H1 (cell line): ENCODE data around the gene IRF8.

ENCODE experiments used
- EP300 ChIP-seq, 2 experiments: IDR thresholded peaks; 1 replicate in 1 of 2; 2 replicates in 1 of 2; pipeline ENCODE4 v1.6.1; 2011 to 2012; ENCODE audit warnings: low read depth in 2 of 2, low read length in 2 of 2, mild to moderate bottlenecking in 2 of 2, borderline replicate concordance in 1 of 2, inconsistent platforms in 1 of 2, moderate library complexity in 1 of 2
- MAFK ChIP-seq: IDR thresholded peaks from 2 replicates; pipeline ENCODE4 v1.6.1; 2012; ENCODE audit warnings: low read depth, mild to moderate bottlenecking, improper control_type of control experiment, low read length
- POLR2A ChIP-seq, 2 experiments: IDR thresholded peaks; 1 replicate in 1 of 2; 2 replicates in 1 of 2; pipeline ENCODE4 v1.6.1; 2011; ENCODE audit warnings: low read depth in 2 of 2, low read length in 2 of 2, mild to moderate bottlenecking in 2 of 2; ENCODE audit errors: control extremely low read depth in 1 of 2
- SAP30 ChIP-seq: fragments of 300-600 bp; sonication (generic); IDR thresholded peaks from 2 replicates; pipeline ENCODE4 v1.7.1; 2012; ENCODE audit warnings: low read length, moderate library complexity, mild to moderate bottlenecking, inconsistent platforms; ENCODE audit not compliant: insufficient read depth, insufficient replicate concordance
- SP1 ChIP-seq: IDR thresholded peaks from 2 replicates; pipeline ENCODE4 v1.6.1; 2011; ENCODE audit warnings: low read depth, low read length
- SP4 ChIP-seq: IDR thresholded peaks from 2 replicates; pipeline ENCODE4 v1.6.1; 2012; ENCODE audit warnings: low read length, inconsistent platforms
- TAF1 ChIP-seq: IDR thresholded peaks from 2 replicates; pipeline ENCODE4 v1.6.1; 2011; ENCODE audit warnings: mild to moderate bottlenecking, low read depth, low read length
- ZNF274 ChIP-seq: IDR thresholded peaks from 2 replicates; pipeline ENCODE4 v1.7.0; 2012; ENCODE audit warnings: low read length, borderline replicate concordance; ENCODE audit errors: extremely low read depth
- TF ChIP-seq, protein P1 (sequence below): IDR thresholded peaks from 2 replicates; pipeline ENCODE4 v1.6.1; 2011; ENCODE audit warnings: low read length, improper control_type of control experiment
- TF ChIP-seq, protein P2 (sequence below), 3 experiments: IDR thresholded peaks; 1 replicate in 2 of 3; 2 replicates in 1 of 3; pipeline versions ENCODE4 v1.5.1 to v1.6.1; 2011; ENCODE audit warnings: low read length in 3 of 3, mild to moderate bottlenecking in 3 of 3, inconsistent platforms in 2 of 3, low read depth in 1 of 3, moderate library complexity in 1 of 3; ENCODE audit not compliant: insufficient read depth in 1 of 3; ENCODE audit errors: control extremely low read depth in 1 of 3
- TF ChIP-seq, protein P3 (sequence below): IDR thresholded peaks from 2 replicates; pipeline ENCODE4 v1.6.1; 2011; ENCODE audit warnings: low read depth, mild to moderate bottlenecking, low read length; ENCODE audit not compliant: insufficient read depth
- TF ChIP-seq, protein P4 (sequence below): IDR thresholded peaks from 2 replicates; pipeline ENCODE4 v1.6.1; 2012; ENCODE audit warnings: low read length, inconsistent platforms

DNA sequence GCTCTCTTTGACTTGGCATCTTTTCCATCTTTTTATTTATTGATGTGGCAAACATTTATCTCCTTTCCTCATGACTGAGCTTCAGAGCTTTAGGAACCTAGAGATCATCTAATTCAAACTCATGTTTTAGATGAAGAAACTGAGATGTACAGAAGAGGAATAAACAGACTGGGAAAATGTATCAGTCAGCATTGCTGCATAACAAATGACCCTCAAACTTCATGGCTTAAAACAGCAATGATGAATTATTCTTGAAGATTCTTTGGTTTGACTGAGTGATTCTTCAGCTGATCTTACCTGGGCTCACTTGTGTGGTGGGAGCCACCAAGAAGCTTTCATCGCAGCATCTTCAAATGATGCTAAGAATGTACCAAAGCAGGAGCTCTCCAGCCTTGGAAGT lies 44.0 kb upstream of the IRF8 start:
- TF ChIP-seq, protein P1, sequence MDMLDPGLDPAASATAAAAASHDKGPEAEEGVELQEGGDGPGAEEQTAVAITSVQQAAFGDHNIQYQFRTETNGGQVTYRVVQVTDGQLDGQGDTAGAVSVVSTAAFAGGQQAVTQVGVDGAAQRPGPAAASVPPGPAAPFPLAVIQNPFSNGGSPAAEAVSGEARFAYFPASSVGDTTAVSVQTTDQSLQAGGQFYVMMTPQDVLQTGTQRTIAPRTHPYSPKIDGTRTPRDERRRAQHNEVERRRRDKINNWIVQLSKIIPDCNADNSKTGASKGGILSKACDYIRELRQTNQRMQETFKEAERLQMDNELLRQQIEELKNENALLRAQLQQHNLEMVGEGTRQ, result no peak
- no peak for TF ChIP-seq SAP30
- TF ChIP-seq, protein P2, sequence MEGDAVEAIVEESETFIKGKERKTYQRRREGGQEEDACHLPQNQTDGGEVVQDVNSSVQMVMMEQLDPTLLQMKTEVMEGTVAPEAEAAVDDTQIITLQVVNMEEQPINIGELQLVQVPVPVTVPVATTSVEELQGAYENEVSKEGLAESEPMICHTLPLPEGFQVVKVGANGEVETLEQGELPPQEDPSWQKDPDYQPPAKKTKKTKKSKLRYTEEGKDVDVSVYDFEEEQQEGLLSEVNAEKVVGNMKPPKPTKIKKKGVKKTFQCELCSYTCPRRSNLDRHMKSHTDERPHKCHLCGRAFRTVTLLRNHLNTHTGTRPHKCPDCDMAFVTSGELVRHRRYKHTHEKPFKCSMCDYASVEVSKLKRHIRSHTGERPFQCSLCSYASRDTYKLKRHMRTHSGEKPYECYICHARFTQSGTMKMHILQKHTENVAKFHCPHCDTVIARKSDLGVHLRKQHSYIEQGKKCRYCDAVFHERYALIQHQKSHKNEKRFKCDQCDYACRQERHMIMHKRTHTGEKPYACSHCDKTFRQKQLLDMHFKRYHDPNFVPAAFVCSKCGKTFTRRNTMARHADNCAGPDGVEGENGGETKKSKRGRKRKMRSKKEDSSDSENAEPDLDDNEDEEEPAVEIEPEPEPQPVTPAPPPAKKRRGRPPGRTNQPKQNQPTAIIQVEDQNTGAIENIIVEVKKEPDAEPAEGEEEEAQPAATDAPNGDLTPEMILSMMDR (IDR thresholded peaks at IDR 0.05; ENCODE audit: control extremely low read depth in 1 of 3, insufficient read depth in 1 of 3, low read depth in 1 of 3, low read length in 3 of 3), result no peak
- no peak for TF ChIP-seq TAF1
- TF ChIP-seq, protein P3, sequence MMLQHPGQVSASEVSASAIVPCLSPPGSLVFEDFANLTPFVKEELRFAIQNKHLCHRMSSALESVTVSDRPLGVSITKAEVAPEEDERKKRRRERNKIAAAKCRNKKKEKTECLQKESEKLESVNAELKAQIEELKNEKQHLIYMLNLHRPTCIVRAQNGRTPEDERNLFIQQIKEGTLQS, result no peak
- no peak for TF ChIP-seq MAFK
- no peak for TF ChIP-seq ZNF274
- no peak for TF ChIP-seq SP1
- TF ChIP-seq SP4, result no peak
- TF ChIP-seq, protein P4, sequence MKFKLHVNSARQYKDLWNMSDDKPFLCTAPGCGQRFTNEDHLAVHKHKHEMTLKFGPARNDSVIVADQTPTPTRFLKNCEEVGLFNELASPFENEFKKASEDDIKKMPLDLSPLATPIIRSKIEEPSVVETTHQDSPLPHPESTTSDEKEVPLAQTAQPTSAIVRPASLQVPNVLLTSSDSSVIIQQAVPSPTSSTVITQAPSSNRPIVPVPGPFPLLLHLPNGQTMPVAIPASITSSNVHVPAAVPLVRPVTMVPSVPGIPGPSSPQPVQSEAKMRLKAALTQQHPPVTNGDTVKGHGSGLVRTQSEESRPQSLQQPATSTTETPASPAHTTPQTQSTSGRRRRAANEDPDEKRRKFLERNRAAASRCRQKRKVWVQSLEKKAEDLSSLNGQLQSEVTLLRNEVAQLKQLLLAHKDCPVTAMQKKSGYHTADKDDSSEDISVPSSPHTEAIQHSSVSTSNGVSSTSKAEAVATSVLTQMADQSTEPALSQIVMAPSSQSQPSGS, result no peak
- TF ChIP-seq EP300 (IDR thresholded peaks at IDR 0.05; ENCODE audit: borderline replicate concordance in 1 of 2, low read depth in 2 of 2, low read length in 2 of 2), result no peak
- TF ChIP-seq POLR2A (IDR thresholded peaks at IDR 0.05; ENCODE audit: control extremely low read depth in 1 of 2, low read depth in 2 of 2, low read length in 2 of 2), result no peak
